Naive thymus-derived CD4-positive, alpha-beta T cell (primary cell): Measurements from ENCODE around the gene NDUFS4. TPM values are rescaled to one million over a fixed set of nuclear protein-coding genes. Genes with fewer than 3 reads are reported as not detected.
"Not testable (repeated sequence)": the region's sequence is repeated elsewhere in the genome, so short reads cannot be mapped to it uniquely, and the experiment has no call there.

Experiments used
- ATAC-seq: fragments of 150-1000 bp; cut with Tn5 transposase; 2 replicates; pipeline ENCODE4 v1.10.0; 2021; ENCODE audit warnings: mild to moderate bottlenecking, moderate library complexity
- CTCF ChIA-PET: fragments of 350-600 bp; sonication (Branson Sonifier 250); formaldehyde crosslinking; loops from one replicate; lab custom pipeline; 2021; ENCODE audit warnings: antibody characterized with exemption; lab: Charles Lee
- POLR2A ChIA-PET: fragments of 350-600 bp; sonication (Branson Sonifier 250); formaldehyde crosslinking; loops from one replicate; lab custom pipeline; 2021; ENCODE audit warnings: antibody characterized with exemption, inconsistent platforms; lab: Charles Lee
- DNase-seq, 9 donors: peaks; one replicate each; pipeline versions ENCODE4 v3.0.0 to v3.0.0-alpha.2; 2020 to 2022; ENCODE audit warnings: mixed read lengths in 1 of 9
- H3K27ac ChIP-seq: one replicate; pipeline ENCODE4 v1.7.0; 2013; ENCODE audit warnings: mild to moderate bottlenecking, low read depth, low read length, moderate library complexity
- H3K27me3 ChIP-seq, 2 donors: one replicate each; pipeline ENCODE4 v1.7.0; 2013; ENCODE audit warnings: low read length in 2 of 2, mild to moderate bottlenecking in 2 of 2, moderate library complexity in 2 of 2; ENCODE audit not compliant: control insufficient read depth in 2 of 2, insufficient read depth in 2 of 2
- H3K36me3 ChIP-seq, 3 experiments: 1 replicate in 2 of 3; 2 replicates in 1 of 3; pipeline ENCODE4 v1.7.0; 2013; ENCODE audit warnings: low read length in 3 of 3, mild to moderate bottlenecking in 3 of 3, moderate library complexity in 1 of 3; ENCODE audit not compliant: insufficient read depth in 3 of 3, control insufficient read depth in 2 of 3
- H3K4me1 ChIP-seq, 2 donors: one replicate each; pipeline ENCODE4 v1.7.0; 2013; ENCODE audit warnings: low read length in 2 of 2, mild to moderate bottlenecking in 2 of 2, moderate library complexity in 1 of 2; ENCODE audit not compliant: control insufficient read depth in 2 of 2, insufficient read depth in 2 of 2
- H3K4me3 ChIP-seq: 2 replicates; pipeline ENCODE4 v1.7.0; 2013; ENCODE audit warnings: mild to moderate bottlenecking, low read length
- H3K9me3 ChIP-seq, 3 experiments: 1 replicate in 2 of 3; 2 replicates in 1 of 3; pipeline ENCODE4 v1.7.0; 2013; ENCODE audit warnings: low read length in 3 of 3; ENCODE audit not compliant: control insufficient read depth in 2 of 3
- H3K27ac Mint-ChIP-seq, 9 donors: one replicate each; pipeline ENCODE4 v1.8.0; 2020 to 2022; ENCODE audit warnings: mixed read lengths in 9 of 9, mild to moderate bottlenecking in 8 of 9, moderate library complexity in 5 of 9, inconsistent platforms in 2 of 9
- H3K27me3 Mint-ChIP-seq, 5 donors: one replicate each; pipeline ENCODE4 v1.8.0; 2021 to 2022; ENCODE audit warnings: mixed read lengths in 5 of 5, mild to moderate bottlenecking in 1 of 5
- H3K36me3 Mint-ChIP-seq, 5 donors: one replicate each; pipeline ENCODE4 v1.8.0; 2020 to 2022; ENCODE audit warnings: mixed read lengths in 5 of 5, mild to moderate bottlenecking in 3 of 5, inconsistent platforms in 1 of 5
- H3K4me1 Mint-ChIP-seq, 7 donors: one replicate each; pipeline ENCODE4 v1.8.0; 2020 to 2022; ENCODE audit warnings: mixed read lengths in 7 of 7, mild to moderate bottlenecking in 3 of 7, inconsistent platforms in 1 of 7
- H3K4me3 Mint-ChIP-seq, 10 donors: one replicate each; pipeline ENCODE4 v1.8.0; 2020 to 2022; ENCODE audit warnings: mild to moderate bottlenecking in 10 of 10, mixed read lengths in 10 of 10, moderate library complexity in 6 of 10, inconsistent platforms in 2 of 10
- H3K9me3 Mint-ChIP-seq, 11 donors: one replicate each; pipeline ENCODE4 v1.8.0; 2020 to 2022; ENCODE audit warnings: mixed read lengths in 11 of 11, mild to moderate bottlenecking in 4 of 11, inconsistent platforms in 1 of 11, moderate library complexity in 1 of 11
- intact Hi-C, 2 donors: fragments of 100-400 bp; cut with micrococcal nuclease; formaldehyde crosslinking; loops; one replicate each; pipeline ENCODE4 v1.15.1; 2023
- polyA plus RNA-seq, 2 donors: library from polyadenylated mRNA; unstranded; fragments of 300-500 nt; fragmentation: Illumina TruSeq; gene quantifications; one replicate each; pipeline ENCODE4 v1.2.3, GENCODE V29; 2021
- total RNA-seq, 6 experiments: library from RNA in 5 of 6; stranded (reverse) in 5 of 6; gene quantifications; 1 replicate in 5 of 6; 2 replicates in 1 of 6; pipeline ENCODE4 v1.2.3 and lab custom pipeline; 2021 to 2026

The NDUFS4 gene
- total and polyA plus RNA-seq, 7 experiments from 2014 or later: 23.4 to 117 (median 38.5) TPM

DNA sequence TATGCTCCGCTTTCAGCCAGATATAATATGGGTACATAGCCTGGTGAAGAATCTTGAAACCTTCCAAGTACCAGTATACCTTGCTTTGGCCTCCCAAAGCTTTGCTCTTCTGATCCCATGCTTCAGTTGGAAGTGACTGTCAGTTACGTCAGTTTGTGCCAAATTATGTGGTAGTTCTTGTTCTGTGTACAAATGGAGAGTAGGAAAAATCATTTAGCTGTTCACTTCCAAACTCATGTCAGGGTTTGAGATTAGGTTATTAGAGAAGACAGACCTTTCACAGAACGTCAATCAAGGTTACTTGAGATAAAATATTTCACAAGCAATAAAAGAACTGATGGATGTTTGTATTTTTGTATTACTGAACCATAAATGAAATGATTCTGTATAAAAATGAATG is 117.2 kb downstream of the NDUFS4 start:
- Mint-ChIP-seq H3K4me1 (peaks cover 0 to 10% (median 0%) of the 10 kb centered on the region in 7 donors), H3K27me3 (no peaks in the 10 kb centered on the region), H3K27ac (no peak overlapping the region), H3K4me3 (no peak overlapping the region), H3K36me3 (peaks cover 19 to 88% (median 82%) of the 10 kb centered on the region in 5 donors), H3K9me3 (peaks cover 3 to 50% (median 17%) of the 10 kb centered on the region in 11 donors)
- Histone ChIP-seq H3K27me3 (no peaks in the 10 kb centered on the region), H3K27ac (no peak overlapping the region), H3K9me3 (no peaks in the 10 kb centered on the region), H3K4me3 (no peak overlapping the region), H3K36me3 (peaks cover 0 to 16% (median 4%) of the 10 kb centered on the region in 3 experiments), H3K4me1 (no peaks in the 10 kb centered on the region)
- ChIA-PET POLR2A (no interaction called here), CTCF (no interaction called here)
- intact Hi-C loops: no loop called here
- DNase-seq (no peak), ATAC-seq (no peak)

DNA sequence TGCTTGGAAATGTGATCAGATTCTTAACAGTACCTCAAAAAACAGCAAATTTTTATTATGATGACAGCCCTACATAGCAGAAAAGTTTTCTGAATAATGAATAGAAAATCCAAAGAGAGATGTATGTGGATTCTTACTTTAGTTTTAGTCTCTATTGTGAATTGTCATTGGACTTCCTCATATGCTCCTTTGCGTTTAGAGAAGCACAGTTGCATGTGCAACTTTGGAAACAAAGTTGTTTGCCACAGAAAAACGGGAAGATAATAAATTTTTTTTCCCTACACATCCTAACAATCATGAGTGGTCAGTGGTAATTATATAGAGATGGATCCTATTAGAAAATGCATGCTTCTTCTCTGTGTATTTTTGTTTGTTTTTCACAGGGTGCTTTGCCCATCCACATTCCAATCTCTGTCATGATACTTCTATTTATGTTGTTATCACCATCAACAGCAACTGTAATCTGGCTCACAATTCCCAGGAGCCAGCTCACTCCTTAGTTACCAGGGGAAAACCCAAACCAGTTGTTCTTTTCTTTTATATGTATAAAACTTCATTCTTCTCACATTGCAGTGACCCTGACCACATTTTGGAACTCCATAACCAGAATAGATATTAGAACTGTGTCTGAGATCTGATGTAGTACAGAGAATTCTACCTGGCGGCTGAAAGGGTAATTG is 118.7 kb downstream of the NDUFS4 start:
- Histone ChIP-seq H3K4me1 (no peaks in the 10 kb centered on the region), H3K9me3 (no peaks in the 10 kb centered on the region), H3K27ac (no peak overlapping the region), H3K36me3 (peaks cover 0 to 20% (median 4%) of the 10 kb centered on the region in 3 experiments), H3K27me3 (no peaks in the 10 kb centered on the region), H3K4me3 (no peak overlapping the region)
- no peak overlapping the region for H3K27ac Mint-ChIP-seq
- POLR2A ChIA-PET: no interaction called here
- intact Hi-C loops: no loop called here
- CTCF ChIA-PET: no interaction called here
- H3K9me3 Mint-ChIP-seq: peaks cover 3 to 63% (median 21%) of the 10 kb centered on the region in 11 donors
- no peak overlapping the region for H3K4me3 Mint-ChIP-seq
- DNase-seq (no peak), ATAC-seq (no peak)
- H3K36me3 Mint-ChIP-seq: peaks cover 22 to 90% (median 83%) of the 10 kb centered on the region in 5 donors
- no peaks in the 10 kb centered on the region for H3K27me3 Mint-ChIP-seq
- peaks cover 0 to 10% (median 0%) of the 10 kb centered on the region in 7 donors for H3K4me1 Mint-ChIP-seq

DNA sequence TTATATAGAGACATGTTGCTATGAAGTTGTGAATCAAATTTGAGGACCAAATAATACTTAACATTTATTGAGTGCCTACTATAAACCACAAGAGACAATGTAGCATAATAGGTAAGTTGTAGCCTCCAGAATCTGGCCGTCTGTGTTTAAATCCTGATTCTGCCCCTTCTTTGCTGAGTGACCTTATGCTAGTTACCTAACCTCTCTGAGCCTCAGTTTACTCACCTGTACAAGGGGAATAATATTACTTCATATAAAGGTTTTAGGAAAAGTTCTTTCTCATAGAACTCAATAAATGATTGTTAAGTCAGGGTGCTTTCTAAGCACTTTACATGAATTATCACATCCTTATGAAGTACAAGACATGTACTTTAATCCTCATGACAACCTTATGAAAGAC is 120.6 kb downstream of the NDUFS4 start:
- POLR2A ChIA-PET: no interaction called here
- Histone ChIP-seq H3K27ac (no peak overlapping the region), H3K4me1 (no peaks in the 10 kb centered on the region), H3K36me3 (peaks cover 0 to 23% (median 4%) of the 10 kb centered on the region in 3 experiments), H3K4me3 (no peak overlapping the region), H3K9me3 (no peaks in the 10 kb centered on the region), H3K27me3 (no peaks in the 10 kb centered on the region)
- CTCF ChIA-PET: no interaction called here
- DNase-seq (no peak), ATAC-seq (no peak)
- Mint-ChIP-seq H3K27ac (no peak overlapping the region), H3K36me3 (peaks cover 25 to 89% (median 83%) of the 10 kb centered on the region in 5 donors), H3K27me3 (no peaks in the 10 kb centered on the region), H3K9me3 (peaks cover 5 to 76% (median 19%) of the 10 kb centered on the region in 11 donors), H3K4me3 (no peak overlapping the region), H3K4me1 (peaks cover 0 to 10% (median 0%) of the 10 kb centered on the region in 7 donors)
- intact Hi-C loops: no loop called here

DNA sequence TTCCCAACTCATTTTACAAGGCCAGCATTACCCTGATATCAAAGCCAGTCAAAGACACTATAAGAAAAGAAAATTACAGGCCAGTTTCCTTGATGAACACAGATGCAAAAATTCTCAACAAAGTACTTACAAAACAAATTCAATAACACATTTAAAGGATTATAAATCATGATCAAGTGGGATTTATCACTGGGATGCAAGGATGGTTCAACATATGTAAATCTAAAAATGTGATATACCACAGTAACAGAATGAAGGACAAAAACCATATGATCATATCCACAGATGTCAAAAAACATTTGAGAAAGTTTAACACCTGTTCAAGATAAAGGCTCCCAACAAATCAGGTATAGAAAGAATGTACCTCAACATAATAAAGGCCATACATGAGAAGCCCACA is 130.6 kb downstream of the NDUFS4 start:
- H3K27ac Mint-ChIP-seq: no peak overlapping the region
- no peak overlapping the region for H3K4me3 Mint-ChIP-seq
- H3K27me3 Mint-ChIP-seq: no peaks in the 10 kb centered on the region
- H3K4me3 ChIP-seq: no peak overlapping the region
- DNase-seq: no peak
- intact Hi-C loops: no loop called here
- no peaks in the 10 kb centered on the region for H3K4me1 ChIP-seq
- ChIA-PET CTCF (no interaction called here), POLR2A (interaction anchor here (0.6 kb wide), 1 partner anchor 131 kb away, joined by 3 read pairs; no protein-coding TSS in a partner anchor)
- no peaks in the 10 kb centered on the region for H3K27me3 ChIP-seq
- peaks cover 11 to 83% (median 44%) of the 10 kb centered on the region in 11 donors for H3K9me3 Mint-ChIP-seq
- H3K27ac ChIP-seq: no peak overlapping the region
- no peaks in the 10 kb centered on the region for H3K36me3 ChIP-seq
- peaks cover 3 to 9% (median 6%) of the 10 kb centered on the region in 5 donors for H3K36me3 Mint-ChIP-seq
- ATAC-seq: no peak
- H3K4me1 Mint-ChIP-seq: no peaks in the 10 kb centered on the region
- H3K9me3 ChIP-seq: peaks cover 0 to 20% (median 0%) of the 10 kb centered on the region in 3 experiments

DNA sequence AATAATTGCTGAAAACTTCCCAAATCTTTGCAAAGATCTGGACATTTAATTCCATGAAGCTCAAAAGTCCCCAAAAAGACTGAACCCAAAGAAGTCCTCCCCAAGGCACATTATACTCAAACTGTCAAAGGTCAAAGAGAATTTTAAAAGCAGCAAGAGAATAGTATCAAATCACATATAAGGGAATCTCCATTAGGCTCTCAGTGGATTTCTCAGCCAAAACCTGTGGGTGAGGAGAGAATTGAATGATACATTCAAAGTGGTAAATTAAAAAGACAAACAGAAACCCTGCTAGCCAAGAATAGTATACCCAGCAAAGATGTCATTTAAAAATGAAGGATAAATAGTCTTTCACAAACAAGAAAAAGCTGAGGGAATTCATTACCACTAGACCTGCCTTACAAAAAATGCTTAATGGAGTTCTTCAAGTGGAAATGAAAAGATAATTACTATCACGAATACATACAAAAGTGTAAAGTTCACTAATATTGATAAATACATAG is 134.1 kb downstream of the NDUFS4 start:
- DNase-seq (no peak), ATAC-seq (no peak)
- intact Hi-C loops: no loop called here
- Histone ChIP-seq H3K4me1 (no peaks in the 10 kb centered on the region), H3K27me3 (no peaks in the 10 kb centered on the region), H3K36me3 (no peaks in the 10 kb centered on the region), H3K4me3 (no peak overlapping the region), H3K27ac (no peak overlapping the region), H3K9me3 (peaks cover 0 to 20% (median 0%) of the 10 kb centered on the region in 3 experiments)
- Mint-ChIP-seq H3K36me3 (peaks cover 0 to 10% (median 0%) of the 10 kb centered on the region in 5 donors), H3K27ac (no peak overlapping the region), H3K9me3 (peaks cover 14 to 82% (median 44%) of the 10 kb centered on the region in 11 donors), H3K4me3 (no peak overlapping the region), H3K27me3 (peaks cover 0 to 5% (median 0%) of the 10 kb centered on the region in 5 donors), H3K4me1 (no peaks in the 10 kb centered on the region)
- ChIA-PET CTCF (no interaction called here), POLR2A (no interaction called here)

DNA sequence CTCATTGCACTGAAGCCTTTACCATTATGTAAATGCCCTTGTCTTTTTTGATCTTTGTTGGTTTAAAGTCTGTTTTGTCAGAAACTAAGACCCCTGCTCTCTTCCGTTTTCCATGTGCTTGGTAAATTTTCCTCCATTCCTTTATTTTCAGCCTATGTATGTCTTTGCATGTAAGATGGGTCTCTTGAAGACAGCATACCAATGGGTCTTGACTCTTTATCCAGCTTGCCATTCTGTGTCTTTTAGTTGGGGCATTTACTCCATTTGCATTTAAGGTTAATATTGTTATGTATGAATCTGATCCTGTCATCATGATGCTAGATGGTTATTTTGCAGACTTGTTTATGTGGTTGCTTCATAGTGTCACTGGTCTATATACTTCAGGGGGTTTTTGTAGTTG is 150.0 kb downstream of the NDUFS4 start:
- H3K9me3 ChIP-seq, H3K27ac ChIP-seq, CTCF ChIA-PET, H3K27me3 ChIP-seq, intact Hi-C loops, DNase-seq, H3K27ac Mint-ChIP-seq, H3K36me3 ChIP-seq, H3K4me1 ChIP-seq, ATAC-seq, H3K4me1 Mint-ChIP-seq, H3K4me3 Mint-ChIP-seq, H3K4me3 ChIP-seq: not testable (repeated sequence)
- POLR2A ChIA-PET: interaction anchor here (0.6 kb wide), 1 partner anchor 38 kb away, joined by 4 read pairs; no protein-coding TSS in a partner anchor
- Mint-ChIP-seq H3K9me3 (peaks cover 26 to 84% (median 48%) of the 10 kb centered on the region in 11 donors), H3K27me3 (peaks cover 0 to 25% (median 7%) of the 10 kb centered on the region in 5 donors), H3K36me3 (peaks cover 2 to 22% (median 13%) of the 10 kb centered on the region in 5 donors)
